ENCODE data around the gene RNF217.
"Not testable (repeated sequence)": the region's sequence is repeated elsewhere in the genome, so short reads cannot be mapped to it uniquely, and the experiment has no call there.

The RNF217 gene

DNA sequence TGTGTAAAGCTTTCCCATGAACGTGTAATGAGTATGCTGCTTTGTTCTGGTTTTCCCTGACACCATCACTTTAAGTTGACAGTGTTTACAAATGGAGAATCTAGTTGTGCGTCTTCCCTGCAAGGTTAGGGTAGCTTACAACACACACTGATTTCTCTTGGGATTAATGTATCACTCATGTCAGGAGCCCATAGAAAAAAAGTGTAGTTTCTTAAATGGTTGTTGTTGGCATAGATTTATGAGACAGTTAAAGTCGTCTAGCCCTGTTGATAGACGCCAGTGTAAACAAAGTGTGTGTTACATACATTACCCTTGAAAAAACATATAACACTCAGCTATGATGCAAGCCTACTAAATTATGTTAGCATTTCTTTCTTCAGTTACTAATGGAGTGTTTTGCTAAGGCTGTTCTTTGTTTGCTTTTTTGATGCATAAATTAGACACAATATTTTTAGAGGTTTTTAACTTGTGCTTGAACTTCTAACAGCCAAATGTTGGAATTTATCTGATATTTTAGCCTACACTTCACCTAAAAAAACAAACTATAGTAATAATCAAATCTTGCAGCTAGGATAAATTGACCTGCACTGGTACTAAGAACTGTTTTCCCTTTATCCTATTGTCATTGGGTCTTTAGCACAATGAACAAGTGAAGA is 88.6 kb downstream of the RNF217 start:
- DNase-seq (ENCODE audit: low read depth in 1 of 2, low spot score in 1 of 2), result no peak

DNA sequence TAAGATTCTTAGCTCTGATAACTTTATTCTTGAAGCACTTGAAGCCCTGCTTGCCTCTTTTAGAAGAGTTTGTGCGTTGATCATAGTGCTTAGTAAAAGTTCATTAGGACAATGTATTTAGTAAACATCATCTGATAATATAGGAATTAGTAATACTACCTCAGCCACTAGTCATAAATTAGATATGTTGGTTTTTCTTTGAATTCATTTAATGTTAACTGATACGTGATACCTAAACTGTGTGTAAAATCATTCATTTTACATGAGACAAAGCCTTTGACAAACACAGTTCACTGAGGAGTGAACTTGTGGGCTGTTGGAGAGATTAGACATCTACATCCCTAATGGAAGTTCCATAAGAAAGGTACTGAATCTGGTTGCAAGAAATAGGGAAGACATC is 91.6 kb downstream of the RNF217 start:
- no peak for DNase-seq (ENCODE audit: low read depth in 1 of 2, low spot score in 1 of 2)

DNA sequence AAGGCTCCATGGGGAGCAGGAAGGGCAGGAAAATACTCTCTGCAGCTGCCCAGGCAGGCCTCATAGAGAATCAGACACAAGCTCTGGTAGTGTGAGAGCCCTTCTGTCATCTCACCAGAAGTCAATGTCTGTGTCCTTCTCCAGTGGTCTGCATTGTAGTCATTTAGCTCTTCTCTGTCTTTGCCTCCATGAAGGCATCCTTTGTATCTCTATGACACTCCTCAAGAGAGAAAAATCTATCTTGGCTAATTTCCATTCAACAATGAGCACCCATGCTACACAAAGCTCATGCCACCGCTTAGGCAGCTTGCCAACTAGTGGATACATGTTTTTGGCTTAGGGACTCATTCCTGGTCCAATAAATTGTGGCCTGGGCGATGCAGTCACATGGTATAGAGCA is 92.1 kb downstream of the RNF217 start:
- no peak for DNase-seq (ENCODE audit: low read depth in 1 of 2, low spot score in 1 of 2)

DNA sequence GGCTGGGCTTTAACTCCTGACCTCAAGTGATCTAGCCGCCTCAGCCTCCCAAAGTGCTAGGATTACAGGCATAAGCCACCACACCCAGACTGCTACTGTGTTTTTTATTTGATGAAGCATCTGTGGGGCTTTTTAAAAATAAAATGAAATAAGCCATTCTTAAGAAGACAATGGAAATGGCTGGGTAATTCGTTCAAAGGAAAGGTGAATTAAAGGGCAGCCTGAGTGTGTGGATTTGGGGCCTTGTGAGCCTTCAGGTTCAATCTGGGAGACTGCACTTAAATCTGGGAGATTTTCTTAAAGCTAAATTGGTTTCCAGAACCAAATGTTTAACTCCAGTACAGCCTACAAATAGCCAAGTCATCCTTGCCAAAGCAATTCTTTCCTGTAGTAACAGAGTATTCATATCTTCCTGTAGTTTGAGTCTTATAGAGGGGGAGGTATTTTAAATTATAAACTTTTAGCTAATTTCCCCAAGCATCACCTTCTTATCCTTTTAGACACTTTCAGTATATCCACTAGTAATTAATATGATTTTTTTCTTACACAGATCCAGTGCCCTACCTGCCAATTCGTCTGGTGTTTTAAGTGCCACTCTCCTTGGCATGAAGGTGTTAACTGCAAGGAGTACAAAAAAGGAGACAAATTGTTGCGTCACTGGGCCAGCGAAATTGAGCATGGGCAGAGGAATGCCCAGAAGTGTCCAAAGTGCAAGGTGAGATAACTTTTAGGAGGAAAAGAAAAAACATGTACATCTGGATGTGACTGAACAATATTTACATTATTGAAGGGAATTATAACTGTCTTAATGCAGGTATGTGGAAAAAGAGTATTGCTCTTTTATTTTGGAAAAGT is 95.4 kb downstream of the RNF217 start:
- no peak for DNase-seq (ENCODE audit: low read depth in 1 of 2, low spot score in 1 of 2)

DNA sequence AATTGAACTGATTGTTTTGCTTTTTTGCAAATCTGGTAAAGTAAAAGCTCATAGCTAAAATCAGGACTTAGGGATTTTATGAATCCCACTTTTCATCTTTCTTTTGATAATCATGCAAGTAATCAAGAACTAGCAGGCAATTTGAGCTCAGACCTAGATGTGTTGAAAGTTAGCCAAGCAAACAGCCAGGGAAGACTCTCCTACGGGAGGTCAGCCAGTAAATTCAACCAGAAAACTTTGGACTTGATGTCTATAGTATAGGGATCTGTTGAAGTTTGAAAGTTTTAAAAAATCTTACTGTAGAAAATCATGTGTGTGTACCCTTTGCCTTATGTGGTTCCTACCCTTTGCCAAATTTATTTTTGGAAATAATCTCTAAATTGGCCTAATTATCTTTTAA is 96.3 kb downstream of the RNF217 start:
- no peak for DNase-seq (ENCODE audit: low read depth in 1 of 2, low spot score in 1 of 2)

DNA sequence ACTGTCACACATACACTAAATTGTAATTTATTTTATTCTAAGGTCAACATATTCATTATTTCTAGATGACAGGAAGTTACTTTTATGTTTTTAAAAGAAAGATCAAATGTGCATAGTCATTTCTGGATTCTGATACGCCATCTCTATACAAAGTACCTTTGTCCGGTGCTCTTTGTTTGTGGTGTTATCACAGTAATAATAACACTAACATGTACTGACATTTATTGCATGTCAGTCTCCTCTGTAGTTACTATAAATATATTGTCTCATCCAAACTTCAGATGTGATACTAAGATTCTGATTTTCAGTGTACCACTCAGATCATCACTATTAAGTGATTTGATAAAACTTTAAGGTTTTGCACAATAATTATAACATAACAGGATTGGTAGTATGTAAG is 101.1 kb downstream of the RNF217 start:
- no peak for DNase-seq (ENCODE audit: low read depth in 1 of 2, low spot score in 1 of 2)

DNA sequence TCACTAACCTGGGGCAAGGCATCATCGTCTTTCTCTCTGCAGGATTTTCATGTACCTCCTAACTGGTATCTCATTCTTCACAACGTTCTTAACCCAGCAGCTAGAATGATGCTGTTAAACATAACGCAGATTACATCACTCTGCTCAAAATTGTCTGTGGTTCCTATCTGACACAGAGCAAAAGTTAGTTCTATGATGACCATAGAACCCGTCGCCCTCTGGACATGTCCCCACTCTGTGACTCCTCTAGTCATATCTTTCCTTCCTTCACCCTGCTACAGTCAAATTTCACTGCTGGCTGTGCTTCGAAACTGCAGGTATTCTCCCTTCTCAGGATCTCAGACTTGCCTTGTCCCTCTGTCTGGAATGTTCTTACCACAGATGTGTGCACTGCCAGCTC is 103.9 kb downstream of the RNF217 start:
- DNase-seq (ENCODE audit: low read depth in 1 of 2, low spot score in 1 of 2), result no peak

DNA sequence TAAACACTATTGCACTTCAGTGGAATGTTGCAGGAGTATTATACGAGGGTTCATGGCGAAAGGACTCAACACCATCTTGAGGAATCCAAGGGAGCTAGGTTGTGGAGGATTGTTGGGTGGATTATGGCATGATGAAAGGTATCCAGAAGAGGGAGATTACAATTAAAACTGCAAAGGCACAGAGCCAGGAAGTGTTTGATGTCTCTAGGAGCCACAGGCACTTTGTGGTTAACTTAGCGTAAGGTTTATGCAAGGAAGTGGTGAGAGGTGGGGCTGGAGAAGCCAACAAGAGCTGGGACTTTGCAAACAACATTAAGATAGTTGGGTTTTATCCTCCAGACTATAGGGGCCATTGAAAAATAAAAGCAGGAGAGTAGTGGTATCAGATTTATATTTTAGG is 104.7 kb downstream of the RNF217 start:
- no peak for DNase-seq (ENCODE audit: low read depth in 1 of 2, low spot score in 1 of 2)

DNA sequence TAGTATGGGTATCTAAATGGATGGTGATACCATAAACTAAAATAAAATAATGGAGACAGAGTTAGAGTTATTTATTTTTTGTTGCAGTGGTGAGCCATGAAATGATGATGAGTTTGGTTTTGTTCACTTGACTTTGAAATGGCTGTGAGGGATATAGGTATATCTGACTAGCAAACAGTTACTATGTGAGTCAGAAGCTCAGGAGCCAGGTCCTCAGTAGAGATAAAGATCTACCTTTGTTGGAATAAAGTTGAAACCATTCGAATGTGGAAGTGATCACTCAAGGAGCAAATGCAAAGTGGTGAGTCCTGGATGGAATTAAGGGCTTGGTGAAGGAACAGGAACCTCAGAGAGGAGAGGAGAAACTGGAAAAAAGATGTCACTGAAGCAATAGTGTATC is 105.3 kb downstream of the RNF217 start:
- no peak for DNase-seq (ENCODE audit: low read depth in 1 of 2, low spot score in 1 of 2)

DNA sequence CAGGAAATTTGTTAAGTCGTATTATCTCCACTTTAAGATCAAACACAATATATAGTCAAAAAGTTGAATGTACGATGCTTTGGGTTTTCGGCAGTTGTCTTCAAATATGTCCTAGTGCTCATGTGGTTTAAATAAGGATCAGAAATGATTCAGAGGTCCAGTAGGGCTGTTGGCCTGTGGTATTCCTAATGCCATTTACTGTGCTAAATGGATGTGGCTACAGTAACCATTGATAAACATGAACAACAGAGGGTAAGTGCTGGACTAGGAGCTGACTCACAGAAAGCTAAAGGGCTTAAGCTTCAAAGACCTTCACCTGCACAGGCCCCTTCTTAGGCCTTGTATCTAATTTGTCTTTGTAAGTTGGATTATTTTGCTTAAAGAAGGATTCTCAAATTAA is 110.8 kb downstream of the RNF217 start:
- DNase-seq (ENCODE audit: low read depth in 1 of 2, low spot score in 1 of 2), result no peak

DNA sequence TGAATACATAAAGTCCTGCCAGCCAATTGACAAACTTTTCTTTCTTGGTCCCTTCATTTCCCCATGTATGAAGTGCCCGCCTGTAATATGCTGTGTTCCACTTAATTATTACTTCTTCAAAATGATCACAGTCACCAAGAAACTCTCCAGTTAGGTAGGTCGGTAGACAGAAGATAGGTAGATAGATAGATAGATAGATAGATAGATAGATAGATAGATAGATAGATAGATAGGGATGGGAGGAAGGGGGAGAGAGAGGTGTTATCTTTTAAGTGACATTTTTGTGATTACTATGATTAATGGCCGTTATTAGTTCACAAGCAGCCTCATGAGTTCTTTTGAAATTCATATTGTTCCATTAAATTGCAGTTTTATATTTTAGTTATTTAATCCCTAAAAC is 111.9 kb downstream of the RNF217 start:
- DNase-seq (ENCODE audit: low read depth in 1 of 2, low spot score in 1 of 2), result no peak

DNA sequence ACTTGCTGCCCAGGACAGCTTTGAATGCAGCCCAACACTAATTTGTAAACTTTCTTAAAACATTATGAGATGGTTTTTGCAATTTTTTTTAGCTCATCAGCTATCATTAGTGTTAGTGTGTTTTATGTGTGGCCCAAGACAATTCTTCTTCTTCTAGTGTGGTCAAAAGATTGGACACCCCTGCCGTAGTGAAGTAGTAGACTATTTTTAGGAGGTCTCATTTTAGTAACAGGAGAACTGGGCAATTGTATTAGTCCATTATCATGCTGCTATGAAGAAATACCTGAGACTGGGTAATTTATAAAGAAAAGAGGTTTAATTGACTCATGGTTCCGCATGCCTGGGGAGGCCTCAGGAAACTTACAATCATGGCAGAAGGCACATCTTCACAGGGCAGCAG is 112.8 kb downstream of the RNF217 start:
- DNase-seq (ENCODE audit: low read depth in 1 of 2, low spot score in 1 of 2), result not testable (repeated sequence)

DNA sequence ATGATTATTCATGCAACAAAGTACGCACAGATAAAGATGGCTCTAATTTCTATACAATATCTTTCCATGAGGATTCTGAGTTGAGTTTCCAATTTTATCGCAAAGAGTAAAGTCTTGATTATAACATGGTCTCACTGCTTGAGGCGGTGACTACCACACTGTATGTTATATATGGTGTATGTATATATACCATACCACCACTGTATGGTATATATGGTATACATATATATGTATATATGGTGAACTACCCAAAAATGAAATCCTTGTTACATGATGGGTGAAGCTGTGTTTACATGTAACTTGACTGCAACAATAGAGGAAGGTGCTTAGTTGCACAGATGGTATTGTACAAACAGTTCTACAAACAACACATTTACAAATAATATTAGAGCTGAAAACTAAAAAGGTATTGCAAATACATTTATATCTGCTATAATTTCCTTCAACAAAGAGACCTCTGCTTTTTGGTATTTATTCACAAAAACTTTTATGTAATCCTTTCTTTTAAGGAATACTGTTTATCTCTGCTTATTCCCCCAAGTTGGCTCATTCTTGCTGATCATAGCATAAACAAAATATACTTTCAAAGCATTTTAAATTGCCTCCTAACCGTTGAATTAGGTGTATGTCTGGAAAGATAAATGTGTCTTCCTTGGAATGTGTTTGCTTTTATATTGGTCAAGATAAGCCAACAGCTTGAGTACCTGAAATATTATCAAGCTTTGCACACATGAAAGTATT is 113.7 kb downstream of the RNF217 start:
- no peak for DNase-seq (ENCODE audit: low read depth in 1 of 2, low spot score in 1 of 2)

DNA sequence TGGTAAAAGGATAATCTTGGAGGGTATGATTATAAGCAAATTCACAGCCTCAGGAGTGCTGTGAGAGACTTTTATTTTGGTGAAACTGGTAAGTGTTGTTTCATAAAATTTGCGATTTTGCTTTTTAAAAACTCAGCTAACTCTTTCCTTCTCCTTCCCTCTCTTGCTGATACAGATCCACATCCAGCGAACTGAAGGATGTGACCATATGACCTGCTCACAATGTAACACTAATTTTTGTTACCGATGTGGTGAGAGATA is 114.2 kb downstream of the RNF217 start:
- DNase-seq (ENCODE audit: low read depth in 1 of 2, low spot score in 1 of 2), result no peak

DNA sequence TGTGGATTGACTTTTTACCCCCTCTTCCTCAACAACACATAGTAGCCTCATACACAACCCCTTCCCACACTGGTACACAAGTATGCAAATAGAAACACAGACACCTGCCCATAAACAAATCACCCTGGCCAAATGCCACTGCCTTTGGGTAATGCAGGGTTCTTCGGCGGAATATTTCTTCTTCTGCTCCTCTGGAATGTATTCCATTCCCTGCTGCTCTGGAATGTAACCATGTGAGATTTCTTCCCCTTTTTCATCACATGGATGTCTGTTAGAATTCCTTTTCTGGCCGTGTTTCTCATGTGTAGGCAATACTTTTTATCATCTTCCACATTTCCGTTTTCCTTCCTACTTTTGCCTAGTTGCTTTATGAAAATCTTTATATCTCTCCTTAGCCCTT is 115.2 kb downstream of the RNF217 start:
- no peak for DNase-seq (ENCODE audit: low read depth in 1 of 2, low spot score in 1 of 2)

DNA sequence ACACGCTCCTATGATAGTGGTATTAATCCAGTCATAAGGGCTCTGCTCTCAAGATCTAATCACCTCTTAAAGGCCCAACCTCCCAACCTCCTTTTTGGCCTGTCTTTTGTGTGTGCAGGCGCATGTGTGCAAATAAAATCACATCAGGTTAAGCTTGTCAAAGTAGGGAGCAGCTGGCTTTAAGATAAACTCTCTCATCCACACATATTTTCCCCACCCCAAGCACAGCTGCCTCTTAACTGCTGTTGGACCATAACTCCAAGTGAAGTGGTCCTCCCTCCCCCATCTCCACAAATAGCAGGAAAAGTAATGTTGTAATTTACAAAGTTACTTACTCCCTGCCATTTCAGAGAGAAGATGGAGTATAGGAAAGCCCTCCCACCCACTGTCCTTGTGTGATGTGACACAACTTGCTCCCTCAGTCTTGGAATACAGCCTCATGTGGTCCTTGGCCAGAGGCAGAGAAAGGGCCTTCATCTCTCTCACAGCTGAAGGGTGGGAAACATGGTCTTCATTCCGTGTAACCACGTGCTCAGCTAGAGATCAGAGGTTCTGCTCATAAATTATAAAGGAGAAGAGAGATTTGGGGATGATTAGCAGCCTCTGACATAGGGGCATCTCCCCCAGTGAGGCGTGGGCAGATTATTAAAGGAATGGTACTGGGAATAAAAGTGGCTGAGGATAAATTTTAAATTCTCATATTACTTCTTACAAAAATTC is 116.5 kb downstream of the RNF217 start:
- no peak for DNase-seq (ENCODE audit: low read depth in 1 of 2, low spot score in 1 of 2)

DNA sequence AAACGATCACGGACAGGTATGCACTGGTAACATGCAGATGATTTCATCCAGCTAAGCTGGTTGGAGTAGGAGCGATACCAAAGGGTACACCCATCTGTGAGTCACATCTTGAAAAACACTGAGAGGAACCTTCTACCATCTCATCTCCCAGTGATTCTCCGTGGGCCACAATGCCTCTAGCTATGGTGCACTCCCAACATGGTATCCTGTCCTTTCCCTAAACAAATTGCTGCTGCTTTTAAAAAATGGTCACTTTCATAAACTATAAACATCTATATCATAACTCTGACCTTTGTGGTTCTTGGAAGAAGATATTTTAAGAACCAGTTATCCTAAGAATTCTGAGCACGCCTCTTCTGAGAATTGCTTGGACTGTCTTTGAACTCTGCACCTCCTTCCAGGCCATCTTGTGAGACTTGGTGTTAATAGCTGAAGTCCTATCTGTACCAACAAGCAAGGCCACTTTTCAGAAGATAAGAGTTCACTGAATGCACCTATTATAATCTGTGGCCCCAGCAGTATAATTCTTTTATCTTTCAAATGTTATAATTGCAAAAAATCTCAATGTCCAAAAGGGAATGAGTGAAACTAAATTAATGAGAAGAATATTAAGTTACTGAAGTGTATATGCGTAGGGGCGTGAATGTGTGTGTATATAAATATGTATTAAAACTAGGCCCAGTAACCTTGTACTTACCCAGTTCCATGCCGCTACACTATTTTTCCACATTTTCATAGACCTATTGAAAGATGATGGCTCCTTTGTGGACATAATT is 120.9 kb downstream of the RNF217 start:
- DNase-seq (ENCODE audit: low read depth in 1 of 2, low spot score in 1 of 2), result no peak

DNA sequence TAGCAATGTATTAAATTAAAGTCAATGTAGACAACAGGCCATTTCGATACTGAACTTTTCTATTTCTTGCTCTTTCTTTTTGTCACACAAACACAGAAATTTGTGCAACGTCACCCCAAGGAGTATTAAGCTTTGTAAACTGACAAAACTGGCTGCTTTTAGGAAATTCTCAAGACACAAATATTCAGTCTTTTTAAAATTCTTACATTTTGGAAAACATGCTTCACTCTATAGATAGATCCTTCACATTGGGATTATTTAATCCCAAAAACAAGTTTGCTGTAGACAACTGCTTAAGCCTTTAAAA is 121.4 kb downstream of the RNF217 start:
- no peak for DNase-seq (ENCODE audit: low read depth in 1 of 2, low spot score in 1 of 2)

DNA sequence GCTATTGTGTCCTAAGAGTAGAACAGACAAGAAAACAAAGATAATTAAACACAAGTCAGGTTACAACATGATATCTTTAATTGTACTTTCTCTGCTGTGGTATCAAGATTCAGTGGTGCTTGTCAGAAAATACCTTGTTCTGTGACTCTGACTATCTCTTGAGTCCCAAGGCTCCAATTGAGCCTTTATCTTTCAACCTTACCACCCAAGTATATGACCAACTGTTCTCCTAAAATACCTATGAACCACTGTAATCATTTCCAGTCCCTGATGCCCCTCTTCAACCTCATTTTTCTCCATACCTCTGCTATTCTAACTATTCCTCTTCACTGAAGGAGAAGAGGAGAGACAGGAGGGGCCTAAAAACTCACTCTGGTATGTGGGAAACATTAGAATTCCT is 124.5 kb downstream of the RNF217 start:
- DNase-seq (ENCODE audit: low read depth in 1 of 2, low spot score in 1 of 2), result no peak

DNA sequence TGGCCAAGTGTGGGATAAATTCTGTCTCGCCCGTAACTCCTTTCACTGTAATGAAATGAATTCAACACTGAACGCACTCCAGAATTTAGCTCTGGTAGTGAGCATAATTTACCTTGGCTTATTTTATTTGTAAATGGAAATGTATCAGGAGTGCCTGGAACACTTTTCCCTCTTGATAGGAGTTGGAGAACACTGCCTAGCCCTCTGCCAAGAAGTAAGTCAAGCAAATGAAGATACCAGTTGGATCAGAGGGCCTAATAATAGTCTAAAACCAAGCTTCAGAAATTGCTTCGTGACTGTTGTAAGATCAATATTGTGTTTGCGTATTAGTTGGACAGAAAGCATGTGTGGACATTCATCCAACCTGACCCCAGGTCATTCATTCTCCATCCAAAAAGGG is 126.7 kb downstream of the RNF217 start:
- DNase-seq (ENCODE audit: low read depth in 1 of 2, low spot score in 1 of 2), result no peak

DNA sequence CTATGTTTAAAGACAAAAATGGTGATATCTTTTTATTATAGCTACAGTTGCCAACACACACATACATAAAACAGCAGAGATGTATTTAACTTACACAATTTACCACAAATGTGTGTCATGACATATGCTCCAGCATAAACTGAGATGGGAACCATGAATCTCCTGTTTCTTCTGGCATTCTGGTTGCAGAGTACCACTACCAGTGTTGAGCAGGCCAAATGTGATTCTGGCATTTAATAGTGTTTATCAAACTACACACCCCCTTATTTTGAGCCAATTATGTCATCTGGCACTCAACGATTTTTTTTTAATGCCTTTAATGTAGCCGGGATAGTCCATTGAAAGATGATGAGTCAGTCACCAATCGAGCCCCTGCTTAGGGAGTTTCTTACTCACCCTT is 132.3 kb downstream of the RNF217 start:
- no peak for DNase-seq (ENCODE audit: low read depth in 1 of 2, low spot score in 1 of 2)

All from activated T-helper 1 cell treated with anti-CD3 and anti-CD28 coated beads, Interleukin-2, amount 50 U/mL, for 16 hours (primary cell).